Stimulated activated CD4-positive, alpha-beta T cell treated with anti-CD3 and anti-CD28 coated beads, TNF-alpha, amount 100 ng/mL, for 48 hours (primary cell): Measurements from ENCODE around the gene KCNN1.
"Not testable (repeated sequence)": the region's sequence is repeated elsewhere in the genome, so short reads cannot be mapped to it uniquely, and the experiment has no call there.

Source experiments
- DNase-seq, 3 donors: peaks; one replicate each; pipeline ENCODE4 v3.0.0-alpha.2; 2020; ENCODE audit warnings: low read depth in 3 of 3

The KCNN1 gene

DNA sequence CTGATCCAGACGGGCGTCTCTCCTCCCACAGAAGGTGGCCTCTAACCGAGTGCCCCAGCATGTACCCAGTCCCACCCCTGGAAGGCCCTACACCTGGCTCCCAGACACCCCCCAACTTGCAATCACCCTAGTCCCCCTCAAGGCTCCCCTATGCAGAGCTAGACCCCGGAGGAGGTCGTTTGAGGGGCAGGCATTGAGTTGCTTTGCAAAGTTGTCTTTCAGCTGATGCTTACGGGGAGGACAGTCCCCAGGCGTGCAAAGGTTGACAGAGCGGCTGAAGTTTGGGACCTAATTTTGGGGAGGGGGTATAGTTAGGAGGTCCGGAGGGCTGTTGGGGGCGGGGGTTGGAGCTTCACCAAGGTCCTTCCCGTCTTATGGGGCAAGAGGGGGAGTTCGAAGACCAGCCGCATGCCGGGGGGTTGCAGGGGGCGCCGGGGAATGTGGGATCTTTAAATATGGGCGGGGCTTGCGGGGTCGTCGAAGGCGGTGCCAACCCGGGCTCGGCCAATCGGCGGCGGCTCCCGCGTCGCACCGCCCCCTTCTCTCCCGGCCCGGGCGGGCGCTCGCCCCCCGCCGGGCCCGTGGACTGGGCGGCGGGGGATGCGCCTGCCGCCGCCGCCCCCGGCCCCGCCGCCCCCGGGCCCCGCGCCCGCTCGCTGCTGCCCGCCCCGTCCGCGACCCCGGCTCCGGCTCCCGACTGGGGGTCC is at the start of gene KCNN1:
KCNN1 (plus strand) TSS at position 558 of the 707 bp plus-strand sequence. CDS start 6,782 bp downstream, outside the sequence.
- DNase-seq = no peak

DNA sequence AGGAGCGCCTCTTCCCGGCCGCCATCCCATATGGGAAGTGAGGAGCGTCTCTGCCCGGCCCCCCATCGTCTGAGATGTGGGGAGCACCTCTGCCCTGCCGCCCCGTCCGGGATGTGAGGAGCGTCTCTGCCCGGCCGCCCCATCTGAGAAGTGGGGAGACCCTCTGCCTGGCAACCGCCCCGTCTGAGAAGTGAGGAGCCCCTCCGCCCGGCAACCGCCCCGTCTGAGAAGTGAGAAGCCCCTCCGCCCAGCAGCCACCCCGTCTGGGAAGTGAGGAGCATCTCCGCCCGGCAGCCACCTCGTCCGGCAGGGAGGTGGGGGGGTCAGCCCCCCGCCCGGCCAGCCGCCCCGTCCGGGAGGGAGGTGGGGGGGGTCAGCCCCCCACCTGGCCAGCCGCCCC is 48.8 kb upstream of the KCNN1 start:
- DNase-seq = not testable (repeated sequence)

DNA sequence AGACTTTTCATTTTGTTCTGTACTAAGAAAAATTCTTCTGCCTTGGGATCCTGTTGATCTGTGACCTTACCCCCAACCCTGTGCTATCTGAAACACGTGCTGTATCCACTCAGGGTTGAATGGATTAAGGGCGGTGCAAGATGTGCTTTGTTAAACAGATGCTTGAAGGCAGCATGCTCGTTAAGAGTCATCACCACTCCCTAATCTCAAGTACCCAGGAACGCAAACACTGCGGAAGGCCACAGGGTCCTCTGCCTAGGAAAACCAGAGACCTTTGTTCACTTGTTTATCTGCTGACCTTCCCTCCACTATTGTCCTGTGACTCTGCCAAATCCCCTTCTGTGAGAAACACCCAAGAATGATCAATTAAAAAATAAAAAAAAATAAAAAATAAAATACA is 47.8 kb upstream of the KCNN1 start:
- DNase-seq = not testable (repeated sequence)

DNA sequence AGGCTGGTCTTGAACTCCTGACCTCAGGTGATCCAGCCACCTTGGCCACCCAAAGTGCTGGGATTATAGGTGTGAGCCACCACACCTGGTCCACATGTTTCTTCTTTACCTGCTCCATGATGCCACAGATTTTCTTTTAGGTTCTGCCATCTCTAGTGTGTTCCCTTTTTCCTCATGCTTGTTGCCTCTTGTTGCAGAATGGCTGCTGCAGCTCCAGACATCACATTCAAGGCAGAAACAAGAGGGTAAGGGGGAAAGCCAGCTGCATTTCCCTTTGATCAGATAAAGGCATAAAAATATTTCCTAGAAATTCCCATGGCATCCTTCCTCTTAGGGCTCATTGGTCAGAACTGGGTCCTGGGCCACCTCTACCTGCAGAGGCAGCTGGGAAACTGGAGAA is 46.4 kb upstream of the KCNN1 start:
- no peak for DNase-seq

DNA sequence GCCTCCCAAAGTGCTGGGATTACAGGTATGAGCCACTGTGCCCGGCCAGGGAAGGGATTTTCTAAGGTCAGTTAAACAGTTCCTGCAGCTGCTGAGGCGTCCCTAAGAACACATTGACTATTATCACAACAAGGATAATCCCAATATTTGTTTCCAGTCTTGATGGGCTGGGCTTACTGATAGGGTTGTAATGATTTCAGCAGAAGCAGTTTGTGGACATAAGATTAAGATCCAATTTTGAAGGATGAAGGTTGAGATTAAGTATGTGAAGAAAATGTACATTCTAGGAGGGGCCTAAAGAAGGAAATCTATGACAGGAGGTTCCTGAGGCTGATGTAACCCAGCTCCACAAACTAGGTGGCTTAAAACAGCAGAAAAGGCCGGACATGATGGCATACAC is 44.8 kb upstream of the KCNN1 start:
- no peak for DNase-seq

DNA sequence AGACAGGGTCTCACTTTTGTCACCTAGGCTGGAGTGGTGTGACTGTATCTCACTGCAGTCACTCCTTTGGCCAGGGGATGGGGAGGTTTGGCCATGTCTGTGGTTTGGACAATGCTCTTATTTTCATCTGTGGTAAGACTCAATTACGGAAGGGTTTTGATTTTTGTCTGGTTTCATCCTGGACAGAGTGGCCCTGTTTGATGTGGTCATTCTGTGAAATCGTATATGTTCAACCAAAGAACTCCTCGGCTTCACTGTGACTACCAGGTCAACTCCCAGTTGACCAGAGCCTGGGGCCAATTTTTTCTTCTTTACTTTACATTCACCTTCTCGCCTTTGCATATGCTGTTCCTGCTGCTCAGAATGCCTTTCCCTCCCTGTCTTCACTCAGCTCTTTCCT is 40.9 kb upstream of the KCNN1 start:
- no peak for DNase-seq

DNA sequence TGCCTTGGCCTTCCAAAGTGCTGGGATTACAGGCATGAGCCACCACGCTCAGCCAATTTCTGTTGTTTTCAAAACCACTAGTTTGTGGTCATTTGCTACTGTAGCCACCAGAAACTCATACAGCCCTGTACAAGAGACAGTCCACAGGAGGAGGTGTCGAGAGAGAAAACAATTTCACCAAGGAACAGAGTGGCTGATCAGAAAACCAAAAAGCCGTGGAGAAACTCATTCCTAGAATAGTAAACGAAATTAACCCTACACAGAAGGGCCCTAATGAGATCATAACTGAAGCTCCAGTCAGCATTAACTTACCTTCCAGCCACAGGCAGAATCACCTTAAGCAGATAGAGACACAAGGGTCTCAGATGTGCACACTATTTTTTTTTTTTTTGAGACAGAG is 37.9 kb upstream of the KCNN1 start:
- DNase-seq = no peak

DNA sequence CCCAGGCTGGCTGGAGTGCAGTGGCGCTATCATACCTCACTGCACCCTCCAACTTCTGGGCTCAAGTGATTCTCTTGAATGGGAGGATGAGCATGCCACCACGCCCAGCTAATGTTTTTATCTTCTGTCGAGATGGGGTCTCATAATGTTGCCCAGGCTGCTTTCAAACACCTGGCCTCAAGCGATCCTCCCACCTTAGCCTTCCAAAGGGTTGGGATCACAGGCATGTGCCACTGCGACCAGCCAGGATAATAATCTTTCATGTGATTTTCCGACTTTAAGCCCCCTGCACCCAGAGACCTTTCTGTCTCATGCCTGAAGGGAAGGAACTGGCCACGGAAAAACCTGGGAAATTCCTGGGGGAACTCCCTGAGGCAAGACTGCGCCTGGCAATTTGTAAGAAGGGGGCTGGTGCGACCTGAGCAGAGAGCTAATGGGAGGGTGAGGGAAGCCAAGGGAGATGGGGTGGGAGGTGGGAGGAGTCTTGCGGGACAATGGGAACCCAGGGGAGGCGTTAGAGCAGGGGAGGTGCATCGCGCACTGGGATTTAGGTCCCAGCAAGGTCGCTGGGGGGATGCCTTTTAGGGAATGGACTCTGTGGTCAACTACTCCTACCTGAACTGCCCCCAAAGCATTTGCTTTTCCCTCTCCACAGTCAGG is 35.2 kb upstream of the KCNN1 start:
- no peak for DNase-seq

DNA sequence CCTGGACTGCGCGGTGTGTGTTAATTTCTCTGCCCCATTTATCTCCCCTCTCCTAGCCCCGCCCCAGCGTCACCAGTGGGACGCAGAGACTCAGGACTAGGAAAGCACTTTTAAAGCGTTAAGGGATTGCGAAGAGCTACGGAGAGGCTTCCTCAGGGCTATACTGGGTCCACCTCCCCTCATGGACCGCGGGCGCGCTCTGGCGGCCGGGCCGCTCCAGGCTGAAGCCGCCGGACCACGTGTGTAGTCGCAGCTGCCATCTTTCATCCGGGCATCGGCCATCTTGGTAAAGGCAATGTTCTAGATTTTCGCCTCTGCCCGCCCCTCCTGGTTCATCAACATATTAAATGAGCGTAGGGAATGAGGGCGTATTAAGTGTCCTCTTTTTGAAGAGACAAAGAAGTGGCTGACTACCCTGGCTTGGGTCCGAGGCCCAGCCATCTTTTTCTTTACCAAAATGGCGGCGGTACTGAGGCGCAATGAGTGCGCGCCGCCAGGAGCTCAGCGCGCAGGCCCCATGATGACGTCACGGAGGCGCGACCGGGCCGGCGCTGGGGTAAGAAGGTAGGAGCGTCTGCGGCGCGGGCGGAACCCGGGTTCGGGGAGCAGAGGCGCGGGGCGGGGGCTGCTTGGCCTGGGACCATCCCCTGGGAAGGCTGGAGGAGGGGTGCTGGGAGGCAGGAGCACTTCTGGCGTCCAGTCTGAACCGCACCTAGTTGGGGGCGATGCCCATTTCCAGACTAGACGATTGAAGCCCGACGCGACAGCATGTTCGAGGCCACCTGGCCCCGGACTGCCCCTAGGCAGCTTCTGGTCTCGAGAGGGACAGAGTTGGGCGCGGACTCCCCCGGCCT is 34.2 kb upstream of the KCNN1 start, which contains the start of gene CCDC124:
CCDC124 (plus strand) TSS at position 531 of the 854 bp plus-strand sequence. CDS start 3,406 bp downstream, outside the sequence.
- DNase-seq = peak; percentile 84 to 92 (median 87)

DNA sequence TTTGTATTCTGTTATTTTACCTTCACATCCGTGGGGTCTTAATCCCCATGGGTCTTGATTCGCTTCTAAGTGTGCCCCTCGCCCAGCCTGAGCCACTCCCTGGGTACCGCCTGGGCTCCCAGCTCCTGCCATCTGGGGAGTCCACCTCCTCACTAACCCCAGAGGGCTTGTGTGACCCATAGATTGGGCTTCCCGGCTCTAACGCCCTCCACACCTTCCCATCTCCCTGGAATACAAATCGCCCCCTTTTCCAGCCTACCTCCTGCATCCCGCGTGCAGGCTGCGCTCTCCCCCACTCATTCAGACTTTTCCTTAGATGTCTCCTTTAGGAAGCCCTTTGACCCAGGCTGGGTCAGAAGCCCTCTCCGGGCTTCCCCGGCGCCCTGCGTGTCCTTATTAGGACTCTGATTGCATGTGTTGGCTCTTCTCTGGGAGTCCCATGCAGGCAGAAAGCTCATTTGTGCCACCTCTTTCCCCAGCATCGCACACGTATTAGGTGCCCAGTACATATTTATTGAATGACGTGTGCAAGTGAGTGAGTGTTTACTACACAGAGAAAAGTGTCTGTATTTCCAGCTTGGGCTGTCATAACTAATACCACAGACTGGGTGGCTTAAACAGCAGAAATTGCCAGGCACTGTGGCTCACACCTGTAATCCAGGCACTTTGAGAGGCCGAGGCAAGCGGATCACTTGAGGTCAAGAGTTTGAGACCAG is 33.3 kb upstream of the KCNN1 start:
- no peak for DNase-seq

DNA sequence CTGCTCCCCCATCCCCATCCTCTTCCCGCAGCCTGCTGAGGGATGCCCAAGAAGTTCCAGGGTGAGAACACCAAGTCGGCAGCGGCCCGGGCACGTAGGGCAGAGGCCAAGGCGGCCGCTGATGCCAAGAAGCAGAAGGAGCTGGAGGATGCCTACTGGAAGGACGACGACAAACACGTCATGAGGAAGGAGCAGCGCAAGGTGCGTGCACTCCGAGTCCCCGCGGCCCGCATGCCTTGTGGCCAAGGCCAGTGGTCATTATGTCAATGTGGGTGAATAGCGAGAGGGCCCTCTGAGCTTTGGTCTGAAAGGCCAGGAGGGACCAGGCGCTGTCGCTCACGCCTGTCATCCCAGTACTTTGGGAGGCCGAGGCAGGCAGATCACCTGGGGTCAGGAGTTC is 30.5 kb upstream of the KCNN1 start:
- DNase-seq = no peak

DNA sequence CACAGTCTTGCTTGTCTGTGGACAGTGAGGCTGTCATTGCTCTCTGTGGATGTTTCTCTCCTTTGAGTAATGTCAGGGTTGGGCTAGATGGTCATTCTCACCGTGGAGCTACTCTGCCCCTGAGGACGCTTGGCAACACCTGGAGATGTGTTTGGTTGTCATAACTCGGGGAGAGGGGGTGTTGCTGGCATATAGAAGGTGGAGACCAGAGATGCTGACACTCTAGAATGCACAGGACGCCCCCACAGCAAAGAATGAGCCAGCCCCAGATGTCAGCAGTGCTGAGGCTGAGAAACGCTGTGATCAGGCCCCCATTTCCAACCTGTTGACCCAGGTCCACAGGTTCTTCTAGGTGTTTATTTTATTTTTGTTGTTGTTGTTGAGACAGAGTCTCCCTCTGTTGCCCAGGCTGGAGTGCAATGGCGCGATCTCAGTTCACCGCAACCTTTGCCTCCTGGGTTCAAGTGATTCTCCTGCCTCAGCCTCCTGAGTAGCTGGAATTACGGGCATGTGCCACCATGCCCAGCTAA is 29.5 kb upstream of the KCNN1 start:
- DNase-seq = no peak

DNA sequence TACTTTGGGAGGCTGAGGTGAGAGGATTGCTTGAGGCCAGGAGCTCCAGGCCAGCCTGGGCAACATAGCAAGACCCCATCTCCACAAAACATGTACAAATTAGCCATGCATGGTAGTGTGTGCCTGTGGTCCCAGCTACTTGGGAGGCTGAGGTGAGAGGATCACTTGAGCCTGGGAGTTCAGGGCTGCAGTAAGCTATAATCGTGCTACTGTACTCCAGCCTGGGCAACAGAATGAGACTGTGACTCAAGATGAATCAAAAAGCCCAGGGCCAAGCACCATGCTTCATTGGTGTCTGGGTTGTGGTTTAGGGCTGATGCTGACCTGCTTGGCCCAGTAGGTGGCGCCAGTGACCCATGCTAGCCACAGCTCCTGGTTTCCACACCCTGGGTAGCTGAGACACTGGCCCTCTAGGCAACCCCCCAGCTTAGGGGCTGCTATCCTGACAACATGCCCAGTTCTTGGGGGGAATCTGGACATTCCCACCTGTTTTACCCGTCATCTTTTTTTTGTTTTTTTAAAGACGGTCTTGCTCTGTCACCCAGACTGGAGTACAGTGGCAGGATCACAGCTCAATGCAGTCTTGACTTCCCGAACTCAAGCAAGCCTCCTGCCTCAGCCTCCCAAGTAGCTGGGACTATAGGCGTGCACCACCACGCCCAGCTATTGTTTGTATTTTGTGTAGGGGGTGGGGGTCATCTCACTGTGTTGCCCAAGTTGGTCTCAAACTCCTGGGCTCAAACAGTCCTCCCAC is 28.6 kb upstream of the KCNN1 start:
- DNase-seq = peak; percentile 70 to 79 (median 77)

DNA sequence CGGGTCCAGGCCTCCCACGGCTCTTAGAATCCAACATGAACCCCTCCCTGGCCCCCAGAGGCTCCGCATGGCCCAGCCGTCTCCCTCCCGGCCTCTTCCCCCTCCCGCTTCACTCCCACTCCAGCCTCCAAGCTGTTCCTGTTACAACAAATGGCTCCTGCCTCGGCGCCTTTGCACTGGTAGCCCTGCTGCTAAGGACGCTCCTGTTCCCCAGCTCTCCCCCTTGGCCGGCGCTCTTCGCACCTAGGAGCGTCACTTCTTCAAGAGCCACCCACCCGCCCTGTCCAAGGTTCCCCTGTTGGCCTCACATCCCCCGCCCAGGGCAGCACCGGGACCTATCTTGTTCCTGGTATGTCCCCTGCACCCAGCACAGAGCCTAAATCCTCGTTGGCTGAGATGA is 24.7 kb upstream of the KCNN1 start:
- no peak for DNase-seq

DNA sequence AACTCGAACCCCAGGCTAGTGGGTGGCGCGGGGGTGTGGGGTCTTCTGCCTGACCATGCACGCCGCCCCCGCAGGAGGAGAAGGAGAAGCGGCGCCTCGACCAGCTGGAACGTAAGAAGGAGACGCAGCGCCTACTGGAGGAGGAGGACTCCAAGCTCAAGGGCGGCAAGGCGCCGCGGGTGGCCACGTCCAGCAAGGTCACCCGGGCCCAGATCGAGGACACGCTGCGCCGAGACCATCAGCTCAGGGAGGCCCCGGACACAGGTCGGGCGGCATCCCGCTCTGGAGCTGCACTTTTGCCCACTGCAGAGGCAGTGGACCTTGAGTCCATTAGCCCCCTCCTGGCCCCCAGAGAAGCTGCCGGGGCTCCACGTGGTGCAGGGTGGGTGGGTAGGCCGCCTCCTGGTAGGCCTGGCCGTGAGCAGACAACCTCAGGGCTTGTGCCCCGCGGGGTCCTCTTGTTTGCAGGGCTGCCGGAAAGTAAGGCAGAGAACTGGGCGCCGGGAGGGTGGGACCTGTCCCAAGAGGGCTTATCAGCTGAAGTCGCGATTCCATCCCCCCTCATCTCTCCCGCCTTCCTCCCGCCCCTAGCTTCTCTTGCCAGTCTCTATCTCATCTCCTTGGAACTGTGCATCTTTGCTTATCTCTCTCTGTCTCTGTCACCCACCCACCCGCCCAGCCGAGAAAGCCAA is 24.2 kb upstream of the KCNN1 start:
- DNase-seq = no peak

DNA sequence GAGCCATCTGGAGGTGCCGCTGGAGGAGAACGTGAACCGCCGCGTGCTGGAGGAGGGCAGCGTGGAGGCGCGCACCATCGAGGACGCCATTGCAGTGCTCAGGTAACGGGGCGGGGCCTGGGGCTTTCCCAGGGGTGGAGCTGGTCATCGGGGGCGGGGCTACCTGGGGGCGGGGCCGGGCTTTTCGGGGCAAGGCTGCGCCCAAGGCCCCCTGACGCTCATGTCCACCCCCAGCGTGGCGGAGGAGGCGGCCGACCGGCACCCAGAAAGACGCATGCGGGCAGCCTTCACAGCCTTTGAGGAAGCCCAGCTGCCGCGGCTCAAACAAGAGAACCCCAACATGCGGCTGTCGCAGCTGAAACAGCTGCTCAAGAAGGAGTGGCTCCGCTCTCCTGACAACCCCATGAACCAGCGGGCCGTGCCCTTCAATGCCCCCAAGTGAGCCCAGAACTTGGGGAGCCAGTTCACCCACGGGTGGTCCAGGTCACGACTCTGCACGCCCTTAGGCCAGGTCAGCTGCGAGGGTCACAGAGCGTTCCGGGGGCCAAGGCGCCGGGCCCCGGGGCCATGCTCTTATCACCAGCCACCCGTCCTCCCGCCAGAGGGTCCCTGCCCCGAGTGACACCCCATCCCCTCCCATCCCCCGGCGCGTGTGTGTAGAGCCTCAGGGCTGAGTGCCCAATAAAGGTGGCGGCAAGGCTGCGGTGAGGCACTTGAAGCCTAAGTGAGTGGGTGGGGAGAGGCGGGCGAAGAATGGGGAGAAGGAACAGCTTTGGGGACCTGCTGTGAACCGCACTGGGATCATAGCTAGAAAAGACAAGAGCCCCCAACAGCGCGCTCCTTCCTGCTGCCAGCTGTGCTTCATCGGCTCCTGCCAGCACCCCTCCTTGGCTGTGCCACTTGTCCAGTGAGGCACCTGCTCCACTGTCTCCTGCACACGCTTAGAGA is 23.4 kb upstream of the KCNN1 start:
- DNase-seq = no peak

DNA sequence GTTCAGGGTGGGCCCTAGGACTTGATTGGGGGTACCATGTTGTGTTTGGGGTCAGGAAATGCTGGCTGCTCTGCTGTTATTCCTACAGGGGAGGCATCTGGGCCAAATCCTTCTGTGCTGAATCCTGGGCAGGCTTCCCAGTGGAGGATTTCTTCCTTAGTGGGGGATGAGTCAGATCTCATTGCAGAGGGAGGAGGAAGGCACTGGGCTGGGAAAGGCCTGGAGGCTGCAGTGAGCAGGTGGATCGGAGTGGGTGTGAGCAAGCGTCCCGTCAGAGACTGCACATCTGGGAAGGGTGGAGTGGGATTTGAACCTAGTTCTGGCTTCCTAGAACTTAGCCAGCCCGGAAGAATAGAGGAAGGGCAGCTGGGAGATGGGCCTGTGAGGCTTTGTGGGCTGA is 22.6 kb upstream of the KCNN1 start:
- no peak for DNase-seq

DNA sequence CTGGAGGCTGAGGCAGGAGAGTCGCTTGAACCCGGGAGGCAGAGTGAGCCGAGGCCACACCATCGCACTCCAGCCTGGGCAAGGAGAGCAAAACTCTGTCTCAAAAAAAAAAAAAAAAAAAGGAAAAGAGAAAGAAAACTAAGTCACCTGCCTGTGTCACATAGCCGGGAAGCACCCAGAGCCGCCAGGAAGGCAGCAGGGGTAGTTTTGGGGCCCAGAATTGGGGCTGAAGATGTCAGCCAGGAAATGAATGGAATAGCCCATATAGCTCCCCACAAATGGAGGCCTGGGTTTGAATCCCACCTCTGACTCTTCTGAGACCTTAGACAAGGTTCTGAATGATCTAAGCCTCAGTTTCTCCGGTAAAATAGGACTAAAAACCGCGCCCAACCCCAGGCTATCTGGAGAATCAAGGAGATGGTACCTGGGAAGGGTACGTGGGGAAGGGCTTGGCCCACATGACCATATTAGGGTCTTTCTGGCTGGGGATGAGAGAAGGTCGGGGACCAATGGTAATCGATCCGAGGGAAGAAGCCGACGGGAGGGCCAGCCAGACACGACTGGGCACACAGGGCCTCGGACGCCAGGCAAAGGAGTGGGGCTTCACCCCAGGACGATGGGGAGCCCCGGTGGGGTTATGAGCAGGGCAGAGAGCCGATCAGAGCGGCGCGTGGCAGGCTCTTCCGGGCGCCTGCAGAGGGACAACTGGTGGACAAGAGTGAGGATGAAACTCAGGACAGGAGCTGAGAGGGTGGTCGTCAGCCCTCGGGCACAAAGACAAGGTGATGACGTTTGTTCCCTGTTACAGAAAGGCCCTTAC is 19.7 kb upstream of the KCNN1 start:
- no peak for DNase-seq
